Measurements from ENCODE around the gene HHIP.

- TF ChIP-seq CTCF (conservative IDR thresholded peaks at IDR 0.05) (no peak), ZFX (IDR thresholded peaks at IDR 0.05) (no peak)
These were observed at the start of gene HHIP for GRCh38 chr4:144645631-144646522.
